SW480 (cell line): Measurements from ENCODE around the gene CNTNAP4.

Source experiments
- DNase-seq: peaks from one replicate; pipeline ENCODE4 v3.0.0-alpha.2; 2016; ENCODE audit warnings: low spot score

The CNTNAP4 gene

DNA sequence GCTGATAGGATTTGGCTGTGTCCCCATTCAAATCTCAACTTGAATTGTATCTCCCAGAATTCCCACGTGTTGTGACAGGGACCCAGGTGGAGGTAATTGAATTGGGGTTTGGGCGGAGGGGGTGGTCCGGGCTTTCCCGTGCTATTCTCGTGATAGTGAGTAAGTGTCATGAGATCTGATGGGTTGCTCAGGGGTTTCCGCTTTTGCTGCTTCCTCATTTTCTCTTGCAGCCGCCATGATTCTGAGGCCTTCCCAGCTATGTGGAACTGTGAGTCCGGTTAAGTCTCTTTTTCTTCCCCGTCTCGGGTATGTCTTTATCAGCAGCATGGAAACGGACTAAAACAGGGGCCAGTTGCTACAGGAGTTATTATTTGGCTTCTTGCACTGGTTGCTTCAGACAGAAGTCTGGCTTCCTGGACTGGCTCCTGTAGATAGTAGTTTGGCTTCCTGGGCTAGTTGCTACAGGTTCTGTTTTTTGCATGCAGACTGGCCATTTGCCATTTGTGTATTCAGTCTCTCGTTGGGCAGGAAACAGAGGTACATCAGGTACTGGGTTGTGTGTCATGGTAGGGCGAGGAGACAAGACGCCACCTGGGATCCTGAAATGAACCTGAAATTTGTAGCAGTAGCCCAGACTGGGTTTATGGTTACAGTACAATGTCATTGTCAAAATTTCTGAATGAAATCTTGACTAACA, 32.6 kb downstream of the CNTNAP4 start:
- DNase-seq = no peak

DNA sequence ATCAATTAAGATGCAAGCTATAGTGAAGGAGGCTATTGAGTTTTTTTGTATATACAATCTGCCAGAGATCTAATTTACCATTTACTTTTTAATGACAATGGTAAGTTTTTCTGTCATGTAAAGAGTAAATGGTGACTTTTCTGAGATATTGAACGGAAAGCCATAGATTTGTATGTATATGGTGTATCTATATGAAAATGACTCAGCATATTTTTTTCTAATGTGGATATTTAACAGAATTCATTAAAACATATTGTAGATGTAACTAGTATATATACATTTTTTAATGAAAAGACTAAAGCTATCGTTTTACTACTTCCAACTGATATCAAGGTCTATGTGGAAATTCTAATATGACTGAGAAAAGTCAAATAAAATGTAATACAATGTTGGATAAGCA, 34.1 kb downstream of the CNTNAP4 start:
- no peak for DNase-seq

DNA sequence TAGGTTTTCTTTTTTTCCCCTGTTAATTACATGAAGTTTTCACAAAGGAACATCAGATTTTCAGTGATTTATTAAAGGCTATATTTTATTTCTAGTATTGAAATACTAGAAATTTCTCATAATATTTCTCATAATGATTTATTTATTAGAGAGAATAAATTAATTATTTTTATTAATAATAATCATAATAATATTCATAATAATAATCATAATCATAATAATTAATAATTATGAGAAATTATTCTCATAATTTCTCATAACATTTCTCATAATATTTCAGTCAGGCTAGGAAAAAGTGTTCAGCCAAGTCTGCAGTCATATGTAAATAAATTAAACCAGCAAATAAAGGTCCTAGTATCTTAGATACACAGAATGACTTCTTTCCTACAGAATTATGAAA, 41.4 kb downstream of the CNTNAP4 start:
- DNase-seq = no peak

DNA sequence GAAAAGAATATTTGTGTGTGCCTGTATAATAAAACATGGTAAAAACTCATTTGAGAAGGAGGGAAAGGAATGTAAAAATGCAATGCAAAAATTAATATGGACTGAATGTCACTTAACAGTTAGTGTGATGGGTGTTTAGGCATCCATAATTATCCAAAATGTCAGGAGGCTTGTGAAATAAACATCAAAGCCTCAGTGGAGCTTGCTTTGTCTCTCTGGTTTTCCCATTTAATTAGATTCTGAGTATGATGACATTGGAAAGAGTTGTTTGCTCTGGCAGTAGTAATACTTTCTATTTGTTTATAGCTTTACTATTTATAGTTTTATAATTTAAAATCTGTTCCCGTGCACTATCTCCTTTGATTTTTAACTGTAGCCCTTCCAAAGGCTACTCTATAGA, 51.9 kb downstream of the CNTNAP4 start:
- DNase-seq = no peak

DNA sequence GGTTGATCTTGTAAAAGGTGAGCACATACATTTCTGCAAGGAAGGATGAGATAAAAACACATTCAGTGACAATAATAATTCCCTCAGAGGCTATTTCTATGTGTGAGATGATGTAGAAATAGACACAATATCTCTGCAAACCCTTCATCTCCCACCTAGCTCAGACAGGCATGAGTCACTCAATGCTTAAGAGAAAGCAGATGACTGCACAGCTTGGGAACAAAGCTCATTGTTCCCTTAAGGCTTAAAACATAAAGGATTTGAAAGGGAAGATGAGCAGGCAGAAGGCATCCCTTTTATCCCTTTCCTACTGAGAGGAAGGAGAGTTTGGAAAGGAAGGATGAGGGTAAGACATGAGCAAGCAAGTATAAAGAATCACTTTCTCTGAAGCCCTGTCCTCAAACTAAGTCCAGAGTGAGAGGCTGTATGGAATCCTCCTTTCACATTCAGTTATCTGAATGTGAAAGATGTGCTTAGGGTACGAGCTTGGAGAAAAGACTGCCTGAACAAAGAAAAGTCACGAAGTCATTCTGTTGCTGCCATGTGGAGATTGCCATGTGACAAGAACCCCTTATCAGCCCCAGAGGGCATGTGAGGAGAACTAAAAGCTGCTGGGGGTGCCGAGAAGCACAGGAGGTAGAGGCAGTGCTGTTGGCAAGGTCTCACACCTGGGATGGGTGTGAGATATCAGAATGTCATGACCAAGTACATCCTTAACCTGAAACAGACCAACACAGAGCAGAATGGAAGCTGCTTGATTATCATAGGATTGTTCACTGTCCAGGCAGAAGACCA, 58.2 kb downstream of the CNTNAP4 start:
- DNase-seq = no peak

DNA sequence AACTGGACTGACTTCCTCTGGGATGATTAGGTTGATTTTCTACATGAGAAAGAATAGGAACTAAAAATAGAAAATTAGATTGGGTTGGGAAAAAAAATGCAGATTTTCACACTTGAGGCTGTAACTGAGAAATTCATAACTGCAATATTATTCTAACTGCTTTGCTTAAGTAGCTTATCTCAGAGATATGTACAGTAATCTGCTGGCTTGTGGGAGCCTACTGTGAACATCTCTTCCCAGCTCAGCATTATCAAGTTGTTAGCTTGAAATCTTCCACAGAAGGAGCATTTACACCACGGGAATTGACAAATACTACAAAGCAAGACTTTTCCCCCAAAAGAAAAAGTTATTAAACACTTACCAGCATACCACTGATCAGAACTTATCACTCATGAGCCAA, 58.9 kb downstream of the CNTNAP4 start:
- no peak for DNase-seq

DNA sequence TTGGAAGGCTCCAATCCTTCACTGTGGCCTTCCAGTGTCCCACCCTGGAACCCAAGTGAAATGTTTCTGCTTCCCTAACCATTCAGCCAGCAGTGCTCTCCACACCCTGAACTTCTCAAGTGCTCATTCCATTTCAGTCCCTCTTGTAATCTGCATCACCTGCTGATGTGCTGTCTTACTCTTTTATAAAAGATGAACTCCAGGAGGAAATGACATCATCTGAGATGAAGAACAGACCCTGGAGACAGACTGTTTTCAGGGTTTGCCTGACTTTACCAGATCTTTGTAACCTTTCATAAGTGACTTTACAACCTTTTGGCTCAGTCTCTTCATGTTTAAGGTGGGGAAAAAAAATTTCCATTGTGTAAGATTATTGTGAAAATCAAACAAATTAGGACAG, 61.3 kb downstream of the CNTNAP4 start:
- no peak for DNase-seq

DNA sequence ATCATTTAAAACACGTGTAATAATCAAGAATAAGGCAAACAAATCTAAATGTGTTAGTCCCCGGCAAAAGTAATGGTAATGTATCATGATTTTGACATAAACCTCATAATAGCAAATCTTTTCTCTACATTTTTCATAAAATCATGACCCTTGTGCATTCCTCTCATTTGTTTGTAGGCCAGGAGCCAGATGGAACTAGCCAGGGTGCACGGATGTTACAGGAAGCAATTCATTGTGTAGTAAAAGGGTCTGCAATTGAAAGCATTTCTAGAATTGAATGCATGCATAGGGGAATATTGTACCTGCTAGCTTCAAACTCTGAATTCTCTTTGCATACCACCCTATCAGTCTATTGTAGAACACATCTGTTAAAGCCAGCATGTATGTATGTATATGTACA, 66.6 kb downstream of the CNTNAP4 start:
- no peak for DNase-seq

DNA sequence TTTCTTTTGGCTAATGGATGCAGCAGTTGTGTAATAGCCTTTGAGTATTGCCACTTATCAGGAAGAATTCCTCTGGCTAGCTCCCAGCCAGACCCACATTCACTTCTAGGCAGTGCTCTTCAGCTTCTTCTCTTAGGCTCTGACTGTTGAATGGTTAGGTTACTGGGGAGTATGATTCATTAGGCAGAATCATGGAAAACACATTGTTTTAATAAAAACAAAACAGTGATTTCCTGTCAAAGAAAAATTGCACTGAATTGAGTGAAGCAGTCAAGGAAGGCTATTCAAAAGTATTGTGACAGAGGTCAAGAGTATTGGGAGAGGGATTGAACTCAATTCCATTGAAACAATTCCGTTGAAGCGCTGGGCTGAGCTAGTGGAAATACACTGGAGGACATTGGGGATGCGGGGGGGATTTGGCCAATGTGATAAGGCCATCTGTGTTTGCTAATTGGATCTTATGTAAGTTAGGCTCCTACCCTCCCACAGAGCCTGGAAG, 68.0 kb downstream of the CNTNAP4 start:
- DNase-seq = no peak

DNA sequence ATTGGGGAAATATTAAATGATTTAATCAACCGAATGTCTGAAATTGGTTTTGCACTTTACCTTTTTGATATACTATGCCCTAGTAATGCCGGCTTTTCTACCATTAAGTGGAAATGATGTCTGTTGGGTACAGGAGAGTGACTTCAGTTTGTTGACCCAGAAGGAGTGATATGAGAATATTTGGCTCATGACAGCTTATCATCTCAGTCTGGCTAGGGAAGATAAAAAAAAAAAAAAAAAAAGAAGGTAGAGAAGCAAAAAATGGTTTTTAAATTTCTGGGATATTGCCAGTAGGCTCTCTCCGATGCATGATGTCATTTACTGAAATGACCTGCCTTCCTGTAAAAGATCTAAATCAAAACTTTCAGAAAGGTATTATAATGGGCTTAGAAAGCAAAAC, 69.0 kb downstream of the CNTNAP4 start:
- DNase-seq = no peak

DNA sequence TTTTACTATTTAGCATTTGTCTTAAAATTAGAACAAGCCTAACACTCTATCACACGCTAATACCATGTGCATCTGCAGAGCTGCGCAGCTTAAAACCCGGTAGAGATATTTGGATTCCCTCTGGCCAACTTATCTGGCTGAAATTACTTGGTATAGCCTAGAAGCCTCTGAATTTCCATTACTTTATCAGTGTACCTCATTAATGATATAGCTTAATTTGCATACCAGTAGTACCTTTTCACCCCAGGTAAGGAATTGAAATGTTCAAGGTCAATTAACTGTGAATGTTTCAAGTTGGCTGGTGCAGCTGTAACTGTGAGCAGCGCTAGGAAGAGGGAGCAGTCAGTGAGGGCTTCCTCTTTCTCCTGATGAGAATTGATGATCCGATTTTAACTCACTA, 74.2 kb downstream of the CNTNAP4 start:
- DNase-seq = no peak

DNA sequence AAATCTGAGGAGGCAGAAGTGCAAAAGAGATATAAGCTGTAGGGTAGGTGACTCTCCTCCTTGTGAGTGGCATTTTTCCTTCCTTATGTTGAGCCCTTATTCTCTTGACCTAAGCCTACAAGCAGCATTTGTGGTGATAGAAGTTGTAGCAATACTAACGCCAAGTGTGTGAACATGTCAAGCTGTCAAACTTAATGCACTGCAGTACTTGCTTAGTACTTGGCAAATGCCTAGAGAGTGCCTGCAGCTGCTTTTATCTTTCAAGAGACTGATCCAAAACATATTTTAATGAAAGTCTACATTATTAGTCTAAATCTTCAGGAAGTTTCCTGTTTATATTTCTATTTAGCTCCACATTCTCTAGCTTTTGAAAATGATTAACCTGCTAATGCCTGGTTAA, 83.2 kb downstream of the CNTNAP4 start:
- DNase-seq = no peak

DNA sequence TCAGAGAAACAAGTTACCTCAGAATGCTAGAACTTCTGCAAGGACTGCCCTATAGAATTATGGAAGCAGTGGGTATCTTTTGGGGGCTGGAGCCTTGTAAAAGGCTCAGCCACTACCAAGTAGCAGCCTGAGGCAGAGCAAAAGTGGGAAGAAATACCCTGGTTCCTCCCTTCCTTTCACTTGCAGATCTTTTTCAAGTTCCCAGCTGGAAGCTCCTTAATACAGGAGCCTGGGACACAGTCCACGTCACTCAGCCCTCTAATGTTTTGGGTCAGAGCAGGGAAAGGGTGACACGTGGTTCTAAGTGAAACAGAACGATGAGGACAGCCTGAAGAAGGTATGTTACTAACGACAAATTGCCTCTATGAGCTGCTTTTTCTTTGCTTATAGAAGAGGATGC, 93.1 kb downstream of the CNTNAP4 start:
- DNase-seq = no peak

DNA sequence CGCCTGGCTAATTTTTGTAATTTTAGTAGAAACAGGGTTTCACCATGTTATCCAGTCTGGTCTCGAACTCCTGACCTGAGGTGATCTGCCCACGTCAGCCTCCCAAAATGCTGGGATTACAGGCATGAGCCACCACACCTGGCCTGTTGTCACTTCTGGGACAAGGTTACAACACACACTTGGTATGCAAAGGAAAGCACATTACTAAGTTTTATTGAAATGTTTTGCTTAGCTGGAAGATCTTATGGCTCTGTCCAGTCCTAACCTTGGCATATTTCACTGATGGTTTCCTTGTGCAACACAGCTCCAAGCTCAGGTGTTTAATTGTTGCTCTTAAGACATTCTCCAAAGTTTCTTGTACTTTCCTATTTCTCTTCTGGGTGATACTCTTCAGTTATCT, 94.2 kb downstream of the CNTNAP4 start:
- no peak for DNase-seq

DNA sequence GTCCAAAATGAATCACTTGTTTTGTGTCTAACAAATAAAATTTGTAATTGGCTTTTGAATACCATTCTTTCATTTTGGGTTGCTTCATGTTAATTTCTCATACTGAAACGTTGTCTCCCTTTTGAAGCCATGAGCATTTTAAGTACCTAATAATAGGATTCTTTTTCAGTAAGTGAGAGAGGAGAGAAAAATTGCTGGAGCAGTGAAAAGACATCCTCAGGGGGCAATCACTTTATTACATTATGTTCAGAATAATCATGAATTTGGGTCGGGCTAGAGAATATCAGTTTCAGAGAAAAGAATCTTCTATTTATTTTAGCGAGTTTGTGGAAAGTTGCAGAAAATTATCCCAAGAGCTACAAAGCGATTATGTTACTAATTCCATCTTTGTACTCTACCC, 96.8 kb downstream of the CNTNAP4 start:
- DNase-seq = no peak

DNA sequence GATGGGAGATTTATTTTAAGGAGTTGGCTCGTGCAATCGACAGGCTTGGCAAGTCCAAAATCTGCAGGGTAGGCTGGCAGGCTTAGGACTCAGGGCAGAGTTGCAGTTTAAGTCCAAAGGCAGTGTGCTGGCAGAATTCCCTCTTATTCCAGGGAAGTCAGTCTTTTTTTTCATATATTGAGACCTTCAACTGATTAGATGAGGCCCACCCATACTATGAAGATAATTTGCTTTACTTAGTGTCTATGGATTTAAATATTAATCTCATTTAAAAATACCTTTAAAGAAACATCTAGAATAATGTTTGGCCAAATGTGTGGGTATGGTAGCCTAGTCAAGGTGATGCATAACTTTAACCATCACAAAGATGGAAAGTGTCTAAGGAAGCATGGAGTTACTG, 99.8 kb downstream of the CNTNAP4 start:
- DNase-seq = no peak

DNA sequence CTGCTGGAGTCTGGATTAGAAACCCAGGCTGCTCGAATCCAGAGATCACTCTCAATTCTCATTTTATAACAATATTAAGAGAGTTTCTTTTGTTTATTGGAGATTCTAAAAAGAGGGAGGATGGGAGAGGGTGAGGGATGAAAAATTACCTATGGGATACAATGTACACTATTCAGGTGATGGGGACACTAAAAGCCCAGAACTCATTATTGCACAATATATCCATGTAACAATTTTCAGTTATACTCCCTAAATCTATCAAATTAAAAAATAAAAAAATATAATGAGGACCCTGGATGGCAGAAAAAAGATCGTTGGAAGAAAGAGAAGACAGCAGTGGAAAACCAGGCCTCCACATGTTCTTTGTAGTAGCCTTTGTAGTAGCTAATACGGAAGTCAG, 100.8 kb downstream of the CNTNAP4 start:
- DNase-seq = no peak

DNA sequence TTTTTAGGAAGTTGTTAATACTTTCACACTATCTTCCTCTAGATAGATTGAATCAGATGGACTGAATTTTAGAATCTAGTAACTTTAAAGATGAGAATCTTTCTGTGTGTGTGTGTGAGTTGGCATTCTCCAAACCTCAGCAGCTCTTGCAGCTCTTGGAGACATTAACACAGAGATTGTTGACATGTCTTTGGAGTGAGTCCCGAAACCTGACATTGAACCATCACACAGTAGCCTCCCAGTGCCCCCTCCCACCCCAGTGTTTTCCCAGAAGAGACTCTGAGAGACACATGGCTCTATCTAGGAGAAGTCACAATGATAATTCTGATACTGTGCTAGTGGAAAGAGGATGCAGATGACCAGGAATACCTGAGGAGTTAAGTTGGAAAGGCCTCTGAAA, 103.9 kb downstream of the CNTNAP4 start:
- DNase-seq = no peak

DNA sequence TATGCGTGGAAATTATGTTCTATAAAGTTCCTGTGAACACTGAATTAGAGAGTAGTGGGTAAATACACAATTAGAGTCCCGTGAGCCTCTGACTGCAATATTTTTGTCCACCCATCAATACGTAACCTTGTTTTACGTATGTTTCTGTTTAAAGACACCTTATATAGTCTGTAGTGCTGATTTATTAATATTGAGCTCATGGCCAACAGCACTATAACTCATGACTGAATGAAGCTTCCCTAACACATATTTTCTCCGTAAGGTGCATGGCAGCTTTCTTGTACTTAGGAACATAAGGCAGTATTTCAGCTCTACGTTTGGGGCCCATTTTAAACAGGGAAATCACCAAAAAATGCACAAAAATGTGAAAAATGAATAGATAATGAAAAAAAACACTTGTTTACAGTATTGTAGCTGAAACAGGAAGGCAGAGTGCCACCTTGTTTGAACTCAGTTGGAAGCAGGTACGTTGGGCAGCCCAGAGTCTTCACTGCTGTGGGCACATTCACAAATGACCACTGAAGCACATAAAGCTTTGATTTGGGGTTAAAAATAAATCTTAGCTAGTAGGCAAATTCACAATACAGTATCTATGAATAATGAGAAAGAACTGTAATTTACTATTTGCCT, 108.5 kb downstream of the CNTNAP4 start:
- no peak for DNase-seq

DNA sequence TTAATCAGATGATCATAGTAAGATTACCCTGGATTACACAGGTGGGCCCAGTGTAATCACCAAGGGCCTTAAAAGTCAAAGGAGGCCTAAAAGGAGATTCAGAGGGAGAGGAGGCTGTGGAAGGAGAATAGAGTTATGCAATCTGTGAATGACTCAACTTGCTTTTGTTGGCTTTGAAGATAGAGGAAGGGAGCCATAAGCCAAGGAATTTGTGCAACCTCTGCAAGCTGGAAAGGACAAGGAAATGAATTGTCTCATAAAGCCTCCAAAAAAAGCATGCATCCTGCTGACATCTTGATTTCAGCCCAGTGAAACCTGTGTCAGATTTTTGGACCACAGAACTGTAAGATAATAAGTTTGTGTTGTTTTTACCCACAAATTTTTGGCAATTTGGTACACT, 109.6 kb downstream of the CNTNAP4 start:
- DNase-seq = no peak

DNA sequence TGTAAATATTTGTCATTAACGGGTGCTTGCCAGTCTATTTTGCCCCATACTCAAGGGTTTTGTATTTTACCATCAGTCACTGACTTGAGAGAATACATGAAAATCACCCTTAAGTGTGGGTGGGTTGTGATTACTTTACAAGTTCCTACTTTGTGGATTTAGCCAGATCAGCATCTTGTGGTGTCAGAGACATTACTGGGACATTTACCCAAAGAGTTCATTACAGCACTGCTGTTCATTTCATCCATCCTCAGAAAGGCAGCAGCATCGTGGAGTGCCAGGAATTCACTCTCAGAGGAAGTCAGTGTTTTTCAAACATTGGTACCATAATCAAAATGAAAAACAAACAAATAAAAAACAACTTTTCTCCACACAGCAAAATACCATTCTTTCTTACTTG, 110.8 kb downstream of the CNTNAP4 start:
- DNase-seq = no peak

DNA sequence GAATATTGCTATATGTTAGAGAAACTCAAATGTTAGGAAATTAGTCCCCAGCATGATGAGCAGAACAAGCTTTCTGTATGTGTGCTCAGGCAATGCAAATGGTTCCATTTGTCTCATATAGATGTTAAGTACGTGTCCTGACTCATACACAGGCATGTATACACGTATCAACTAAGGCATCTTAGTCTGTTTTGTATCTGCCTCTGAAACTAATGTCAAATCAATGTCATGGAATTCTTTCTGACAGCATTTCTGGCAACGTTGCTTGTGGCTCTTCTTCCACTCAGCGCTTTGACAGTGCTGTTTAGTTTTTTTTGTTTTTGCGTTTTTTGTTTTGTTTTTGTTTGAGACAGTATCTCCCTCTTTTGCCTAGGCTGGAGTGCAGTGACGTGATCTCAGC, 111.9 kb downstream of the CNTNAP4 start:
- no peak for DNase-seq

DNA sequence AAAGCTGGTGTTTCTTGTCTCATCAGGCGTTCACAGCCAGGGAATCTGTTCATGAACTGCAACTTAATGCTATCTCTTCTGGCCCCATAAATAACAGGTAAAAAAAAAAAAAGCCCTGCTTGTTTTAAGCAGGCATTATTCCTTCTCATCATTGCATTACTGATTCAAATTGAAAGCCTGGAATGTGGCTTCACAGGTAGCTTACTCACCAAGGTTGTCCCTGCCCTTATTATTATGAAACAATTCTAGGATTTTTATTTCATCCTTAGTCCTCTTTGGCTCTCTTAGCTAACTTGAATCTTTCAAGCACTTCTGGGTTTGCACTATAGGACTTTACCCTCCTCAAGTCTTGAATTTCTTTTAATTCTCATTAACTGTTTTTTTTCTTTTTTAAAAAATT, 113.3 kb downstream of the CNTNAP4 start:
- no peak for DNase-seq
